WTC11 (cell line): Measurements from ENCODE around the gene NARS2.

ENCODE experiments used
- CREB1 ChIP-seq: sonication (generic); formaldehyde crosslinking; IDR thresholded peaks from 2 replicates; pipeline ENCODE4 v1.8.0; 2023; ENCODE audit warnings: mild to moderate bottlenecking, missing genetic modification reagents
- ETV6 ChIP-seq: sonication (generic); formaldehyde crosslinking; IDR thresholded peaks from 2 replicates; pipeline ENCODE4 v1.8.1; 2022; ENCODE audit warnings: mild to moderate bottlenecking, missing genetic modification reagents
- NFATC4 ChIP-seq: fragments of 250-450 bp; sonication (Bioruptor Pico); IDR thresholded peaks from 2 replicates; pipeline ENCODE4 v1.9.0; 2021; ENCODE audit warnings: mild to moderate bottlenecking
- NR3C1 ChIP-seq: sonication (generic); formaldehyde crosslinking; conservative IDR thresholded peaks from 2 replicates; pipeline ENCODE4 v1.8.1; 2023; ENCODE audit warnings: low read depth, mild to moderate bottlenecking, missing genetic modification reagents
- ZNF317 ChIP-seq: sonication (generic); formaldehyde crosslinking; IDR thresholded peaks from 2 replicates; pipeline ENCODE4 v1.8.1; 2023; ENCODE audit warnings: low read depth, mild to moderate bottlenecking, moderate library complexity, missing genetic modification reagents, borderline replicate concordance
- TF ChIP-seq, protein P1 (sequence below): fragments of 200-600 bp; IDR thresholded peaks from 2 replicates; pipeline ENCODE4 v1.8.0; 2022; ENCODE audit warnings: antibody characterized with exemption

DNA sequence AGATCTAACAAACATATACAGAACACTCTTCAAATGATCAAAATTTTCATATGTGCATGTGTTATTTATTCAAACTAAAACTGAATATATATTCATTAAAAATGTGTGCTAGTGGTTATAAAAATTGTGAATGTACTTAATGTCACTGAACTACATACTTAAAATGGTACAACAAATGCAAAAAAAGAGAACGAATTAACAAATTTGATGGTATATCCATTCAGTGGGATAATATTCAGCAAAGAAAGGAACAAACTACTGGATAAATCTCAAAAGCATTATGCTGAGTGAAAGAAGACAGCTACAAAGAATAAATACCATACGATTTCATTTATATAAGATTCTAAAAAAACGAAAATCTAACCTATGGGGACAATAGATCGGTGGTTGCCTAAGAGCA is 64.1 kb downstream of the NARS2 start:
- TF ChIP-seq, protein P1, sequence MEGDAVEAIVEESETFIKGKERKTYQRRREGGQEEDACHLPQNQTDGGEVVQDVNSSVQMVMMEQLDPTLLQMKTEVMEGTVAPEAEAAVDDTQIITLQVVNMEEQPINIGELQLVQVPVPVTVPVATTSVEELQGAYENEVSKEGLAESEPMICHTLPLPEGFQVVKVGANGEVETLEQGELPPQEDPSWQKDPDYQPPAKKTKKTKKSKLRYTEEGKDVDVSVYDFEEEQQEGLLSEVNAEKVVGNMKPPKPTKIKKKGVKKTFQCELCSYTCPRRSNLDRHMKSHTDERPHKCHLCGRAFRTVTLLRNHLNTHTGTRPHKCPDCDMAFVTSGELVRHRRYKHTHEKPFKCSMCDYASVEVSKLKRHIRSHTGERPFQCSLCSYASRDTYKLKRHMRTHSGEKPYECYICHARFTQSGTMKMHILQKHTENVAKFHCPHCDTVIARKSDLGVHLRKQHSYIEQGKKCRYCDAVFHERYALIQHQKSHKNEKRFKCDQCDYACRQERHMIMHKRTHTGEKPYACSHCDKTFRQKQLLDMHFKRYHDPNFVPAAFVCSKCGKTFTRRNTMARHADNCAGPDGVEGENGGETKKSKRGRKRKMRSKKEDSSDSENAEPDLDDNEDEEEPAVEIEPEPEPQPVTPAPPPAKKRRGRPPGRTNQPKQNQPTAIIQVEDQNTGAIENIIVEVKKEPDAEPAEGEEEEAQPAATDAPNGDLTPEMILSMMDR, result no peak
- TF ChIP-seq ZNF317 (CRISPR knock-in tag) (no peak), NR3C1 (CRISPR knock-in tag) (no peak), NFATC4 (no peak), ETV6 (CRISPR knock-in tag) (no peak), CREB1 (CRISPR knock-in tag) (no peak)
